Stimulated activated naive CD8-positive, alpha-beta T cell treated with anti-CD3 and anti-CD28 coated beads, Interleukin-15, amount 100 ng/mL, for 72 hours (primary cell): ENCODE measurements around the gene PDS5B.

Source experiments
- ATAC-seq: fragments of 150-1000 bp; cut with Tn5 transposase; 2 replicates; pipeline ENCODE4 v1.10.0; 2021; ENCODE audit warnings: mild to moderate bottlenecking, moderate library complexity
- DNase-seq, 2 donors: peaks; one replicate each; pipeline ENCODE4 v3.0.0; 2021 to 2022
- H3K27ac Mint-ChIP-seq, 2 donors: one replicate each; pipeline ENCODE4 v1.8.0; 2022; ENCODE audit warnings: mild to moderate bottlenecking in 2 of 2, mixed read lengths in 2 of 2, moderate library complexity in 2 of 2
- H3K27me3 Mint-ChIP-seq: one replicate; pipeline ENCODE4 v1.8.0; 2022; ENCODE audit warnings: mixed read lengths
- H3K4me1 Mint-ChIP-seq: one replicate; pipeline ENCODE4 v1.8.0; 2022; ENCODE audit warnings: mild to moderate bottlenecking, mixed read lengths
- H3K4me3 Mint-ChIP-seq, 2 donors: one replicate each; pipeline ENCODE4 v1.8.0; 2022; ENCODE audit warnings: mild to moderate bottlenecking in 2 of 2, mixed read lengths in 2 of 2, moderate library complexity in 1 of 2
- H3K9me3 Mint-ChIP-seq, 2 donors: one replicate each; pipeline ENCODE4 v1.8.0; 2022; ENCODE audit warnings: mixed read lengths in 2 of 2

The PDS5B gene

DNA sequence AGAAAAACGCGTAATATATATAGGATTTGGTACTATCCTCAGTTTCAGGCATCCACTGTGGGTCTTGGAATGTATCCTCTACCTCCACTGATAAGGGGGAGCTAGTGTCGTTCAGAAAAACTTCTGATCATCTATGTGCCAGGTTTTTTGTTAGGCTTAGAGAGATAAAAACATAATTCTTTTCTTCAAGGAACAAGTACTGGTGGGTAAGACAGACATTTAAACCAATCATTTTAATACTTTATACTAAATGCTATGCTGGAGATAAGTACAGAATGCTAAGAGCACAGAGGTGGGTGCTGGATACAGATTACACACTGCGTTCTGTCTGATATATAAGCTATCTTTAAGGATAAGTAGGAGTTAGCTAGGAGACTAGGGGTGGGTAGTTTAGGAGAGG is 166.1 kb downstream of the PDS5B start:
- Mint-ChIP-seq H3K4me3 (no peak overlapping the region), H3K4me1 (no peaks in the 10 kb centered on the region), H3K9me3 (peaks cover 0 to 3% of the 10 kb centered on the region in 2 donors), H3K27me3 (no peaks in the 10 kb centered on the region), H3K27ac (no peak overlapping the region)
- DNase-seq (no peak), ATAC-seq (no peak)

DNA sequence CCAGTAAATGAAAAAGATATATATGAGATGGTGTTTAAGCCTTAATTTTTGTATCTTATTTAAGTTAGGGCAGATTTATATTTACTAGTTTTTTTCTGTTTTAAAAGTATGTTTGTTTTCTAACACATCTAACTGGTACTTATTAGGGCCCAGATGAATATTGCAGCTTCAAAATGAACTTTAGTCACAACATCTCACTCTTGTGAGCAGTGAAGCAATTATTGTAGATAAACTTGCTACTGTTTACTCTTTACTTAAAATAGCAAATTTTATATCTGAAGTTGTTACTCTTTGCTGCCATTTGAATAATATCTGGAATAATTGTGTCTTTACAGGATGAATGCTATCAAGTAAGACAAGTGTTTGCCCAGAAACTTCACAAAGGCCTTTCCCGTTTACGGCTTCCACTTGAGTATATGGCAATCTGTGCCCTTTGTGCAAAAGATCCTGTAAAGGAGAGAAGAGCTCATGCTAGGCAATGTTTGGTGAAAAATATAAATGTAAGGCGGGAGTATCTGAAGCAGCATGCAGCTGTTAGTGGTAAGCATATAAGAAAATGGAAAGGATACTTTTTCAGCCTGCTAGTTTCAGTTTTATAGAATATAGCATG is 166.8 kb downstream of the PDS5B start:
- Mint-ChIP-seq H3K27me3 (no peaks in the 10 kb centered on the region), H3K27ac (no peak overlapping the region), H3K4me3 (no peak overlapping the region), H3K4me1 (no peaks in the 10 kb centered on the region), H3K9me3 (peaks cover 0 to 3% of the 10 kb centered on the region in 2 donors)
- ATAC-seq: no peak
- no peak for DNase-seq

DNA sequence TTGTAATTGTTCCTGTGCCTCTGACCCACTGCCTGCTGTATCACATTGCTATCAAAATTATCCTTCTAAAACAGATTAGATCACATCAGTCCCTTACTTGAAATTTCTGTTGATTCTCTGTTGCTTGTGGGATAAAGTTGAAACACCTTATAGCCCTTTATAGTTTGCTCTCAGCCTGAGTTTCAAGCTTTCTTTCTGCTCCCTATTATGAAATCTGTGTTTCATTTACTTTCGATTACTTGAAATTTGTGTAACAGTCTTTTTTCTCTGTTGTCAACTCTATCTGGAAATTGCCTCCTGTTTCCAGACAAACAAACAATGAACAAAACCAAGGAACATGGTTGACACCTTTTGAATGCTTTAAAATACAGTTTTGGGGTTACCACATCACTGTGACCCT is 167.9 kb downstream of the PDS5B start:
- ATAC-seq: no peak
- Mint-ChIP-seq H3K27me3 (no peaks in the 10 kb centered on the region), H3K4me1 (no peaks in the 10 kb centered on the region), H3K9me3 (peaks cover 0 to 3% of the 10 kb centered on the region in 2 donors), H3K4me3 (no peak overlapping the region), H3K27ac (no peak overlapping the region)
- DNase-seq: no peak

DNA sequence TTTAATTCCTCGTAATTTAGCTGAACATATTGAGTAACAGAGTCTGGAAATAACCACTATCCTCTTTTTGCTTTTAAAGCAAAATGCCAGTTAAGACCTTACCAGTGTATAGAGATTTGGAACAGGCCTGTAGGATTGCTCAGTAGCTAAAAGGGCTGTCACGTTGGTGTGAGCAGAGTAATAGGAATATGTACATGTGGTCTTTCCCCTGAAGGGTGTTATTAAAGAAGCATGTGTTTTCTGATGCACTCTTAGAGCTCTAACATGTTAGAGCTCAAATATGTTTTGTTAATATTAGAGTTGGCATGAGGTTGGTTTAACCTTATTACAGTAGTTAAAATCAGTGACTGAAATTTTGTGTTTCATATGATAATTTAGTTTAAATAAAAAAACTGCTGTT is 172.9 kb downstream of the PDS5B start:
- Mint-ChIP-seq H3K27ac (no peak overlapping the region), H3K4me3 (no peak overlapping the region), H3K4me1 (no peaks in the 10 kb centered on the region), H3K9me3 (peaks cover 7 to 12% of the 10 kb centered on the region in 2 donors), H3K27me3 (no peaks in the 10 kb centered on the region)
- DNase-seq (no peak), ATAC-seq (no peak)

DNA sequence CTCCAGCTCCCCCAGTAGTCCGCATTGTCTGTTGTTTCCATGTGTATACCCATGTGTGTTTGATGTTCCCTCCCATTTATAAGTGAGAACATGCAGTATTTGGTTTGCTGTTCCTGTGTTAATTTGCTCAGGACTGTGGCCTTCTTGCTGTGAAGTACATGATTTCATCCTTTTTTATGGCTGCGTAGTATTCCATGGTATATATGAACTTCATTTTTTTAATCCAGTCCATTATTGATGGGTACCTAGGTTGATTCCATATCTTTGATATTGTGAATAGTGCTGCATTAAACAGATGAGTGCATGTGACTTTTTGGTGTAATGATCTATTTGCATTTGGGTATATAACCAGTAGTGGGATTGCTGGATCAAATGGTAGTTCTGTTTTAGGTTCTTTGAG is 175.2 kb downstream of the PDS5B start:
- Mint-ChIP-seq H3K4me3 (no peak overlapping the region), H3K27ac (no peak overlapping the region), H3K9me3 (peaks cover 7 to 8% of the 10 kb centered on the region in 2 donors), H3K27me3 (no peaks in the 10 kb centered on the region), H3K4me1 (no peaks in the 10 kb centered on the region)
- DNase-seq (no peak), ATAC-seq (no peak)

- Mint-ChIP-seq H3K9me3 (peaks cover 0 to 18% of the 10 kb centered on the region in 2 donors), H3K4me1 (peaks cover 15% of the 10 kb centered on the region), H3K27ac (no peak overlapping the region), H3K27me3 (no peaks in the 10 kb centered on the region), H3K4me3 (no peak overlapping the region)
- no peak for DNase-seq
- no peak for ATAC-seq
Measured at GRCh38 chr13:32779119-32779518, 192.9 kb downstream of the PDS5B start.

GRCh38 chr13:32781906-32782305 is 195.7 kb downstream of the PDS5B start:
- Mint-ChIP-seq H3K9me3 (peaks cover 0 to 18% of the 10 kb centered on the region in 2 donors), H3K4me1 (peaks cover 36% of the 10 kb centered on the region), H3K4me3 (no peak overlapping the region), H3K27me3 (no peaks in the 10 kb centered on the region), H3K27ac (no peak overlapping the region)
- ATAC-seq (no peak), DNase-seq (no peak)

GRCh38 chr13:32783067-32783466 is 196.8 kb downstream of the PDS5B start:
- Mint-ChIP-seq H3K27ac (peak overlapping the region; percentile 60 to 79), H3K27me3 (no peaks in the 10 kb centered on the region), H3K9me3 (peaks cover 0 to 18% of the 10 kb centered on the region in 2 donors), H3K4me1 (peaks cover 36% of the 10 kb centered on the region), H3K4me3 (peak overlapping the region; percentile 51 to 75)
- peak; percentile 99 for ATAC-seq
- peak in 1 of 2 donors; percentile 18 for DNase-seq

DNA sequence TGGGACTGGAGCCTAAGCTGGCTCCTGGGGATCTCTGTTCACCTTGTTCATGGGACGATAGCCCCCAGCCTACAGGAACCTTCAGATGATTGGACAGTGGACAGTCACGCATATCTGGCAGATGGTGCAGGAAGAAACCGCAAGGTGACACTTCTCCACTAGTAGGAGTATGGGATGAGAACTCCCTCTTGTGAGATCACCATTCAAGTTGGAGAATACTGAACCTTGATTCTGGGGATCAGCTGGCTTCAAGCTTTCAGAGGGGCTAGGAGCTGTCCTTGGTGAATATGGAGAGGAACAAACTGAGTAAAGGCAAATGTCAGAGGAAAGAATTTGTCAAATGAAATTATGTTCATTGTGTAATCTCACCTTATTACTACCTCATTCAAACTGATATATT is 204.5 kb downstream of the PDS5B start:
- ATAC-seq: no peak
- peak overlapping the region; percentile 63 to 66 for H3K4me3 Mint-ChIP-seq

DNA sequence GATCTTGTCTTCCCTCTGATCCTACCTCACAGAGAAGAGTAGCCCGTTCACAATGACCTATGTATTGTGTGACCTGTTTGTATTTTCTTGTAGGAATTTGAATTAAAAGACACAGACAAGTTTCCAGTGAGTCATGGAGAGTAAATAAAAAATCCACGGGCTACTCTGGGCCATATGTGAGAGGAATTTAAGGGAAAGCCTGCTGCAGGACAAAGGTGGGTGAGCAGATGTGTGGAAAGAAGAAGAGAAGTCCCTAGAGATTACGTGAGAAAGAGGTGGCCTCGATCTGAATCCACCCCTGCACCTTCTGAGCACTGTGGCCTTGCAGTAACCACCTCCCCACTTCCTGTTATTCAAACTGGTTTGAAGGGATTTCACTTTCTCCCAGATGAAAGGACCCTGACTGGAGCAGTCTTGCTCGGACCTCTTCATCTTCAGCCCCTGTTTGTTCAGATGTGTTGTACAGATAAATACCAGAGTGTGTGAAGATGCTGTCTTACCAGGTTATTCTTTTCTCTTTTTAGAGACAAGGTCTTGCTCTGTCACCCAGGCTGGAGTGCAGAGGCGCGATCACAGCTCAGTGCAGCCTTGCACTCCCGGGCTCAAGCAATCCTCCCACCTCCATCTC is 205.4 kb downstream of the PDS5B start:
- peaks cover 11 to 18% of the 10 kb centered on the region in 2 donors for H3K9me3 Mint-ChIP-seq
- peak overlapping the region; percentile 53 to 55 for H3K4me3 Mint-ChIP-seq
- ATAC-seq (peak; percentile 97), DNase-seq (peak; percentile 65 to 73)
- H3K27ac Mint-ChIP-seq: peak overlapping the region; percentile 84 to 90
- H3K4me1 Mint-ChIP-seq: peaks cover 69% of the 10 kb centered on the region
- H3K27me3 Mint-ChIP-seq: no peaks in the 10 kb centered on the region

More for the DNA sequence above, 204.5 kb downstream of the PDS5B start:
- DNase-seq: no peak
- no peaks in the 10 kb centered on the region for H3K27me3 Mint-ChIP-seq
- peaks cover 9 to 11% of the 10 kb centered on the region in 2 donors for H3K9me3 Mint-ChIP-seq
- H3K27ac Mint-ChIP-seq: peak overlapping the region; percentile 84 to 95
- peaks cover 67% of the 10 kb centered on the region for H3K4me1 Mint-ChIP-seq

DNA sequence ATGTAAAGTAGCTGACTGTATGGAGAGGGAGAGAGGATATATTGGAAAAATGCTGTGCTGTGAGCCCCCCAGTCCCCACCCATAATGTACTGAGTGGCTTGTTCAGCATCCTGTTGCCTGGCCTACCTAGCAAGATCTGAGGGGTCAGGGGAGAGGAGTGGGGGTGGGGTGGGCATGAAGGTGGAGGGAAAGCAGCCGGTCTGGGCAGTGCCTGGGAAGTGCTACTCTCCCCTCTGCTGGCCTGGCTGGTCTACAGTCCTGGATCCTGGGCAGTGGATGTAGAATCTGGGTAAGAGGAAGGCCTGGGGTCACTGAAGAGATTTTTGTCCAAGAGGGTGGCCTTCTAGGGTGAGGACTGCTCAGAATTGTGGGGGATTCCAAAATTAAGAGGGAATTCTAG is 210.5 kb downstream of the PDS5B start:
- DNase-seq (no peak), ATAC-seq (no peak)
- Mint-ChIP-seq H3K4me3 (no peak overlapping the region), H3K4me1 (peaks cover 45% of the 10 kb centered on the region), H3K27me3 (no peaks in the 10 kb centered on the region), H3K9me3 (peaks cover 6 to 12% of the 10 kb centered on the region in 2 donors), H3K27ac (peak overlapping the region in 1 of 2 donors; percentile 25)

- Mint-ChIP-seq H3K4me1 (peaks cover 1% of the 10 kb centered on the region), H3K27me3 (no peaks in the 10 kb centered on the region), H3K4me3 (no peak overlapping the region), H3K9me3 (peaks cover 0 to 5% of the 10 kb centered on the region in 2 donors), H3K27ac (no peak overlapping the region)
- ATAC-seq (no peak), DNase-seq (no peak)
Measured at GRCh38 chr13:32802159-32802558, 215.9 kb downstream of the PDS5B start.

GRCh38 chr13:32804673-32805230 is 218.5 kb downstream of the PDS5B start:
- Mint-ChIP-seq H3K9me3 (peaks cover 7 to 8% of the 10 kb centered on the region in 2 donors), H3K4me3 (no peak overlapping the region), H3K4me1 (no peaks in the 10 kb centered on the region), H3K27ac (no peak overlapping the region), H3K27me3 (no peaks in the 10 kb centered on the region)
- DNase-seq (no peak), ATAC-seq (no peak)

DNA sequence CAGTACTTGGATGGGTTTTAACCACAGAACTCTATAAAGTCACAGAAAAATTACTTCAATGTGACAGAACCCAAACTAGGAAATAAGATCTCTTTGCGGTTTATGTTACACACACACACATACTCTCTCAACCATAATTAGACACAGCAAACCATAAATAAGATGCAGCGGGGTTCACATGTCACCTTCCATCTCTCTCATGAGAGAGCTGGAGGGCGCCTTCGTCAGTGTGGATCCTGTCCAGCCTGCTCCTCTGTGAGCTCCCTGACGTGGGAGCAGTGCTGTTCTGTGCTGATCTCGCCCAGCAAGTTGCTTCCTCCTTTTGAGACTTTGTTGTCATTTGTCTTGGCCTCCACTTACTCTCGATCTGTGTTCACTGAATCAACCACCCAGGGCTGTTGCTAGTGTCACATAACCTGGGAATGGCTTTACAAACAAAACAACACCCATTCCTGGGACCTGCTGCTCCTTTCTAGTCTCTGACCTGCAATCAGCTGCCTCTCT is 225.1 kb downstream of the PDS5B start:
- Mint-ChIP-seq H3K4me3 (peak overlapping the region; percentile 66 to 70), H3K9me3 (peaks cover 20 to 25% of the 10 kb centered on the region in 2 donors), H3K4me1 (peaks cover 15% of the 10 kb centered on the region), H3K27me3 (no peaks in the 10 kb centered on the region), H3K27ac (peak overlapping the region; percentile 74 to 80)
- peak in 1 of 2 donors; percentile 17 for DNase-seq
- peak; percentile 90 for ATAC-seq

- no peak overlapping the region for H3K27ac Mint-ChIP-seq
- H3K9me3 Mint-ChIP-seq: no peaks in the 10 kb centered on the region
- H3K27me3 Mint-ChIP-seq: no peaks in the 10 kb centered on the region
- no peak overlapping the region for H3K4me3 Mint-ChIP-seq
- DNase-seq: no peak
- no peak for ATAC-seq
- no peaks in the 10 kb centered on the region for H3K4me1 Mint-ChIP-seq
Measured at GRCh38 chr13:32821149-32821688, 235.0 kb downstream of the PDS5B start.

GRCh38 chr13:32822771-32823170 is 236.5 kb downstream of the PDS5B start:
- no peak for ATAC-seq
- H3K9me3 Mint-ChIP-seq: no peaks in the 10 kb centered on the region
- H3K4me1 Mint-ChIP-seq: no peaks in the 10 kb centered on the region
- peaks cover 8% of the 10 kb centered on the region for H3K27me3 Mint-ChIP-seq
- no peak overlapping the region for H3K27ac Mint-ChIP-seq
- DNase-seq: no peak
- H3K4me3 Mint-ChIP-seq: no peak overlapping the region
